ENCODE measurements around the gene EFNA5.

DNA sequence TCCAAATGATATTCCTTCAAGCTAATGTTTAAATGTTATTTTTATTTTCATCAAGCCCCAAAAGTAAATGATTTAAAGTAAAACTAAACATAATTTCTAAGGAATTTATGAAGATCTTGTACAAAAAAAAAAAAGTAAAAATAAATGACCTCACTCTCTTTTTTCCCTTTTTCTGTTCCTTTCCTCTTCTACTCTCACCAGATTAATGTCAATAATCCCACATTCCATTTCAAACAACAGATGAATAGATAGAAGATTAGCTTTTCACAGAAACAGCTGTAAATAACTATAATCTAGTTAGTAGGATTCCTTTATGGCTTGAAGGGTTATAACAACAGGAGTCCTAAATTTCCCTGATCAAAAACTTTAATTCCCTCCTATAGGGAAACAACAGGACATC lies 88.1 kb downstream of the EFNA5 start:
- TF ChIP-seq POLR2A (IDR thresholded peaks at IDR 0.05) (no peak), CTCF (IDR thresholded peaks at IDR 0.05) (no peak)

All from vagina (tissue), 2 donors.